GM21360 (cell line): ENCODE data around the gene AP3S2.
"Not testable (repeated sequence)": the region's sequence is repeated elsewhere in the genome, so short reads cannot be mapped to it uniquely, and the experiment has no call there.

Experiments used
- ATAC-seq: cut with Tn5 transposase; IDR thresholded peaks from one replicate; pipeline ENCODE4 v1.9.1; 2021; ENCODE audit warnings: mild to moderate bottlenecking, moderate library complexity; ENCODE audit not compliant: unreplicated experiment

Gene AP3S2

DNA sequence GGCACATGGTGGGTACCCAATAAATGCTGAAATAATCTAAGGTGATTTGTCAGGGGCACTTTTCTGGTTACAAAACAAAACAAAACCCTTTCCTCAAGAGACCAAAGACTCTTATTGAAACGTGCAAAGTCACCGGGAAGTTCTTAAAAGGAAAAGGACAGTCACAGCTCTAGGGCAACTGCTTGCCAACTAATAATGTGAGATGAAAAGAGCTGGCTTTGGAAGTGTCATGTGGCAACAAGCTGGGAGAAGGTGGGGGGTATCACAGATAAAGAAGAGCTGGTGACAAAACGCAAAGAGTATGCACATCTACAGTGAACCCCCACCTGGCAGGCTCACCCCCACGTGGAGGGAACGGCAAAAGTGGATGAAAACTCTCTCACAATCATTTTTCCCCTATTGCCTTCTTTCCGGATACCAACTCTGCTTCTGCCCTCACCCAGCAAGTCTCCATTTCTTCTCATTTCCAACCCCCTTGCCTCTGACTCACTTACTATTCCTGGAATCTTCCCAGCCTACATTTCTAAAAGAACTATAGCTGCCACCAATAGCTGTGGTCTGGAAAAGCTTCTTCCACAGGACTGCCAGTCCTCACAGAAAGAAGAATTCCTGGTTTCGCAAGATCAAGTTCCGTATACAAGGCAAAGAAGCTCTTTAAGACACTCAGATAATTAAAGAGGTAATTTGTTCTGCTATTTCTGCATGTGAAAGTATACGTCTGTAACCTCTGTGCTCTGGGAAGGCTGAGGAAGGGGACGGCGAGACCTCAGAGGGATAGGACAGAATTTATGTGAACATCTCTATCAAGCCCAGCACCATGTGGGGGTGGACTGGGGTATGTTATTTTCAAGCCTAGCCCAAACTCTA is 57.3 kb downstream of the AP3S2 start:
- no peak for ATAC-seq

GRCh38 chr15:89835176-89835564 is 58.6 kb downstream of the AP3S2 start:
- ATAC-seq = no peak

DNA sequence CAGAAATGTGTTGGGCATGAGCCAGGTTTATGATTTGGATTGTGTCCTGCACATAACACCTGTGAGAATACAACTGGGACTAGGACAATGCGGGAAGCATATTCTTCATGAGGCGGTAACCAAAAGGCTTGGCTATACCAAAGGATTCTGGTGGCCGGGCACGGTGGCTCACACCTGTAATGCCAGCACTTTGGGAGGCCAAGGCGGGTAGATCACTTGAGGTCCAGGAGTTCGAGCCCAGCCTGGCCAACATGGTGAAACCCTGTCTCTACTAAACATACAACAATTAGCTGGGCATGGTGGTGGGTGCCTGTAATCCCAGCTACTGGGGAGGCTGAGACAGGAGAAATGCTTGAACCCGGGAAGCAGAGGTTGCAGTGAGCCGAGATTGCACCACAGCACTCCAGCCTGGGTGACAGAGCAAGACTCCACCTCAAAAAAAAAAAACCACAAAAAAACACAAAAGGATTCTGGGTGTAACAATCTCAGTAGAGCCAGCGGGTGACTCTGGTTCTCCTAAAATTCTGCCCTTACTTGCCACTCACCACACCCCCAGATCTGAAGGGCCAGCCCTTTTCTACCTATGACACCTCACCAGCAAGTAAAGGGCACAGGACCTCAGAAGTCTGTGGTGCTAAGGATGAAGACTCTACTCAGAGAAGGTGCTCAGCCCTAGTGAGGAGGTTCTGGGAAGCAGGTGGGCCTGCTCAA is 59.2 kb downstream of the AP3S2 start:
- ATAC-seq = not testable (repeated sequence)

- ATAC-seq = no peak
Measured at GRCh38 chr15:89833966-89834365, 59.8 kb downstream of the AP3S2 start.

- ATAC-seq = no peak
Measured at GRCh38 chr15:89830639-89831038, 63.2 kb downstream of the AP3S2 start.

- ATAC-seq = no peak
Measured at GRCh38 chr15:89829616-89830440, 64.0 kb downstream of the AP3S2 start.

DNA sequence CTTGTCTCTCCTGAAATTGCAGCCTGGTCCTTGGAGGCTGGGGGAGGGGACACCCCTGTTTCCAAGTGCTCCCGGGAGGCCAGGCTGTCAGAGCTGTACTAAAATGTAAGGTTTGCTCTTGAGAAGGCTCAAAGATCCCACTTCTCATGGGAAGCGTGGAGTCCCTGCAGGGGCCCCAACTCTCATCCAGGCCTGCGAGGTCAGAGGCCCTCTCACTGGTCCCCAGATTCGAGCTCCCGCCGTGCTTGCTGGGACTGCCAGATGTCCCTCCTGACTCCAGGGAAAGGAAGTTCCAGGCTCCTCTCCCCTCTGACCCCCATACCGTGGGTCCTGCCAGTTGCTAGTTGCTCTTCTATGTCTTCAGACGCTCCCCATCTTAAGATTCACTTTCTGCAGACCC is 64.6 kb downstream of the AP3S2 start:
- no peak for ATAC-seq

DNA sequence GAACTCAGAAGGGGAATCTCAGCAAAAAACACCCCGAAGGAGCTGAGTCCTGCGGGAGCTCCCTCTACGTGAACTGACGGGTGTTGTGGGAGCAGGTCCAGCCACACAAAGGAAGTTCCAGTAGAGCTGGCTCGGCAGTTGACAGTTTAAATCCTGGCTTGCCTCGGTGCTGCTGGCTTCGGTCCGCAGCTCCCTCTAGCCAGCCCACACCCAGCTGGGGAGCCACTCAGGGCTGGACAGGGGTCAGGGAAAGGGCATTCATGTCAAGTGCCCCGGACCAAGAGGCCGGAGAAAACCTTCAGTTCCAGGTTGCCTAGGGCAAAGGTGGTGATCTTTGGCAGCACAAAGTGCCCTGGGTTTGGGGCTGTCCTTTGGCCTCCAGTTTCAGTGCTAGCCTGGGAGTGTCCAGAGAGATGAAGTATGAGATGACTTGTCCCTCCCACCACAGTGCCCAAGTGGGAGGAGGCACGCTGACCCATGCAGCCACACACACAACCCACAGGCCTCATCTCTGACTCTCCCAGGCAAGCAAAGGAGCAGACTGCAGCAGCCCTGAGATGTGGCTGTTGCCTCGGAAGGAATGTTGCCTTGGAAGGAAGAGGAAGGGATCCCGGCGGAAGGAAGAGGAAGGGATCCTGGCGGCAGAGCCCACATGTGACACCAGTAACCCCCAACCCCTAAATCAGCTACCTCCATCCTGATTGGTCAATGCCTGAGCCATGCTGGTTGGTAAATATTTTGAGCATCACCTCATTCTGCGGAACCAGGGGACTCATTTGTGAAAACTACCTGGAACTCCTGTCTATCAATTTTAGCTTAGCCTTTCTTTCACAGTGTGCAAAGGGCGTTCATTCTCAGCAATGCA is 65.3 kb downstream of the AP3S2 start:
- ATAC-seq = no peak

- no peak for ATAC-seq
Measured at GRCh38 chr15:89827829-89828228, 66.0 kb downstream of the AP3S2 start.

DNA sequence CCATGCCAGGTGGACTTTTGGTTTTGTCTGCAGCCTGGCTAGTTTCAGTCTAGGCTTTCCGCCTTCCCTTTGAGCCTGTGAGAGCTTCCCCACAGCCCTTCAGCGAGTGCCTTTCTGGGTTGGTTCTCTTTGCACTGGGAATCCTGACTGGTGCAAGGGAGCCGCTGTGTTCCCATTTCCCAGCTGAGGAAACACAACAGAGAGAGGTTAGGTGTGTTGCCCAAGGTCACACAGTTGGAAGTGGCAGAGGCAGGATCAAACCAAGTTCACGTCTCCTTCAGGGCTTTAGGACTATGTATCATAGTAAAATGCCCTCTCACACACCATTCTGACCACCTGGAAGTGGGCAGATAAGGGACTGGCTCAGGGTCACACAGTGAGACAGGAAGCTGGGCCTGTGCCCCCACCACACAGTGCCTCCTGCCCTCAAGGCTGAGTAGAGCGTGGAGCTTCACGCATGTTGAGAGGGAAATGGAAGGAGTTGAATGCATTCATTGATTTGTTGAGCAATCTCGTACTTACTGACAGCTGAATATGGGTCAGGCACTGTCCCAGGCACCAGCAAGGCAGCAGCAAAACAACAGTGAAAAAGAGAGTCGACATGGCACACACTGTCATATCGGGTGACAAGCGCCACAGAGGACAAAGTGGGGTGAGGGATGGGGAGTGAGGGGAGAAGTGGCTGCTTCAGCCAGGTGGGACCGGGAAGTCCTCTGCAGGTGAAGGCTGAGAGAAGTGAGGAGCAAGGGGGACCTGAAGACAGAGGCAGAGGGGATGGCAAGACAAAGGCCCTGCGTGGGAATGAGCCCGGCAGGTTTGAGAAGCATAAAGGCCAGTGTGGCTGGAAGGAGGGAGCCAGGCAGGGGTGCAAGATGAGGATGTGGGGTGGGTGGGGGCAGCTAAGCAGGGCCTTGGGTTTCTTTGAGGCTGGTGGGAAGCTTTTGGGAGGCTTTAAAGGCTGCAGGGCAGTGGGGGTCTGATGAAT is 66.8 kb downstream of the AP3S2 start:
- no peak for ATAC-seq

DNA sequence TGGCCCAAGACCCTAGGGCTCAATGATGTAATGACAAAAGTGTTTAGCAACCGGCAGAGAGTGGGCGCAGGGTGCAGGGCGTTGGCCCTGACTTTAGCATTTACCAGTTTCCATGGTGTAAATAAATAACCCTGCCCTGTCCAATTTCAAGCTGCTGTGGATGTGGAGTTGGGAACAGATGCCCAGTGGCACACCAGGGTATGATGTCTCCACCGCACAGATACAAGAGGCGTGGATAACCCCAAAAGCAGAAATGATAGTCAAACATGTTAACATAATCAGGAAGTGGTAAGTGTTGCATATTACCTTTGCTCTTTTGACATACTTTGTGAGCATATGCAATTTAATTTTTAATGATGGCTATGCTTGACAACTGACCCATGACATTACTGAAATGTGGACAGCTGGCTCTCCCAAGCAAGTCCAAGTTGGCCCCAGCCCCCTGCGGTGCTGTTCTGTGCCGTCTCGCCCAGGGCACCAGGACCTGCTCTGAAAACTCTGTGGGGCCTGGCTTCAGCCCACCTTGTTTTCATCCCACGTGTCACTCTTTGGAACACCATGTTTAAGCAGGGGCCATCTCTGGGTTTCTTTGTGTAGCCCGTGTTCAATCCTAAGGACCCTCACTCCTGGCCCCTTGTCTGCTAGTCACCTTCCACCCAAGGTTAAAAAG is 68.4 kb downstream of the AP3S2 start:
- ATAC-seq = no peak

DNA sequence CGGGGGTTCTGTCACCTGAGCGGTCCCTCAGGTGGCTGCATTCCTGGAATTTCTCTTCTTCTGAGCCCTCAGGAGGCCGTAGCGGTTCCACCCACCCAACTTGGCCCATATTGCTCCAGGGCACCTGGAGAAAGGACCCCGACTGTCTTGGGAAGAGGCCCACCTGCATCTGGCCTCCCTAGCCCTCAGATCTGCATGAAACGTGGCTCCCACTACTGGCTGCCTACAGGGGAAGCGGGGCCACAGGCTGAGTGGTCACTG is 69.3 kb downstream of the AP3S2 start:
- no peak for ATAC-seq

GRCh38 chr15:89823836-89824606 is 69.8 kb downstream of the AP3S2 start:
- no peak for ATAC-seq

- no peak for ATAC-seq
Measured at GRCh38 chr15:89822951-89823711, 70.7 kb downstream of the AP3S2 start.

DNA sequence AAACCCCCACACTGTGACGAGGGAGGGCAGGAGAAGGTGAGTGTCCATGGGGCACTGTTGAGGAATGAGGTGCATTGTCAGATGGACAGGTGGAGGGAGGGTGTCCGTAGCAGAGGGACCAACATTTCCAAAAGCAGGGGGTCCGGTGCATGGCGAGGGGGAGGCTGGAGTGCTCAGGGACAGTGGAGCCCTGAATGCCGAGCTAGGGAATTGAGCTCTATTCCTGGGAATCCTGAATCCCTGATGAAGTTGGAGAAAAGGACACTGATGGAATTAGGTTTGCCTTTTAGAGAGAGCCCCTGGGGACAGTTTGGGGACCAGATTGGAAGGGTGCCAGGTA is 71.2 kb downstream of the AP3S2 start:
- ATAC-seq = no peak

GRCh38 chr15:89822026-89822425 is 71.8 kb downstream of the AP3S2 start:
- ATAC-seq = no peak
